Immature natural killer cell (primary cell): Measurements from ENCODE around the gene ZDHHC1. TPM values are rescaled to one million over a fixed set of nuclear protein-coding genes. Genes with fewer than 3 reads are reported as not detected.
A peak's percentile ranks its signal among the peaks of the same experiment; 100 is the strongest.

Experiments
- DNase-seq, 3 donors: peaks; one replicate each; pipeline ENCODE4 v3.0.0; 2022; ENCODE audit warnings: mixed read lengths in 1 of 3
- H3K27ac Mint-ChIP-seq, 6 donors: one replicate each; pipeline ENCODE4 v1.8.0; 2020; ENCODE audit warnings: mixed read lengths in 6 of 6, mild to moderate bottlenecking in 5 of 6, inconsistent platforms in 4 of 6, moderate library complexity in 3 of 6
- H3K27me3 Mint-ChIP-seq, 3 donors: one replicate each; pipeline ENCODE4 v1.8.0; 2020 to 2021; ENCODE audit warnings: low read depth in 3 of 3, mild to moderate bottlenecking in 3 of 3, mixed read lengths in 3 of 3, moderate library complexity in 3 of 3, inconsistent platforms in 1 of 3
- H3K36me3 Mint-ChIP-seq, 3 donors: one replicate each; pipeline ENCODE4 v1.8.0; 2020; ENCODE audit warnings: mixed read lengths in 3 of 3, inconsistent platforms in 2 of 3, mild to moderate bottlenecking in 2 of 3
- H3K4me1 Mint-ChIP-seq, 2 donors: one replicate each; pipeline ENCODE4 v1.8.0; 2020; ENCODE audit warnings: inconsistent platforms in 2 of 2, mild to moderate bottlenecking in 2 of 2, mixed read lengths in 2 of 2, moderate library complexity in 1 of 2
- H3K4me3 Mint-ChIP-seq, 5 donors: one replicate each; pipeline ENCODE4 v1.8.0; 2020; ENCODE audit warnings: mild to moderate bottlenecking in 5 of 5, mixed read lengths in 5 of 5, inconsistent platforms in 3 of 5, moderate library complexity in 3 of 5
- H3K9me3 Mint-ChIP-seq, 6 donors: one replicate each; pipeline ENCODE4 v1.8.0; 2020; ENCODE audit warnings: mild to moderate bottlenecking in 6 of 6, mixed read lengths in 6 of 6, inconsistent platforms in 4 of 6, moderate library complexity in 3 of 6
- polyA plus RNA-seq, 3 donors: library from polyadenylated mRNA; unstranded; fragments of 300-500 nt; fragmentation: Illumina TruSeq; gene quantifications; one replicate each; pipeline ENCODE4 v1.2.3, GENCODE V29; 2021

ZDHHC1 gene
- polyA plus RNA-seq, 3 donors from 2014 or later, result 0.64 to 0.71 TPM; not detected in 1

DNA sequence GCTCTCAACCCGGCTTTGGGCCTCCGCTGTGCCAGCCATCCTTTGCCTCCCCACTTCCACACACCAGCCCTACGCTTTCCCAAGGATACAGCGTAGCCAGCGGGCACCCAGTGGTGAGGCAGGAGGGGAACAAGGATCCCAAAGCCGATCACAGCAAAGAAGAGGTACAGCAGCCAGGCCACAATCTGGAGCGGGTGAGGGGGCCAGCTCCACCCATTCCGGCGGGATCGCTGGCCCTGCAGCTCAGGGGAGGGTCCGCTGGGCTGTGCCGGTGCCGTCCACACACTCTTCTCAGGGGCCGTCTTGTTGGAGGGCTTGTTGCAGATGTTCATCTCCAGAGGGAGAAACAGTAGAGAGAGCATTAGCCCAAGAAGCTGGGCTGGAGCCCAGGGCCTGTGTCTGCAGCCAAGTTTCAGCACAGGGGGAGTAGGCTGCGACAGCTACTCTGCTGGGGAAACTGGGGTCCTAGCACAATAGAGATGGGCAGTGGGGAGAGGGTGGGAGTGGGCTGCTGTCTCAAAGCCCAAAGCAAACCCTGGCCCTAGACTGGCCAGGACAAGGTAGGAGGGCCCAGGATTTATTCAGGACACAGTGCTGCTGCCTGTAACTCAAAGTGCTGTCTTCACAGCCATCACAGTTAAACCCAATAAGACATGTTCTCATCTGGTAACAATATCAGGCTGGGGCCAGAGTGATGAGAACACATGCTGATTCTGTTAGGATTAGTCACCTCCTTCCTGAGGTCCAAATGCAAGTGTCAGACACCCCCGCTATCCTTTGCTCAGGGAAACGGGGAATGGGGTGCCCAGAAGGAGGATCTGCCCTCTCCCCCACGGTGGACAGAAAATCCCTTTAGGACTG is 9.9 kb downstream of the ZDHHC1 start:
- peak overlapping the region in 1 of 6 donors; percentile 19 for H3K27ac Mint-ChIP-seq
- no peak overlapping the region for H3K4me3 Mint-ChIP-seq
- H3K4me1 Mint-ChIP-seq, result no peaks in the 10 kb centered on the region
- H3K36me3 Mint-ChIP-seq, result no peaks in the 10 kb centered on the region
- H3K27me3 Mint-ChIP-seq, result peaks cover 2 to 3% (median 2%) of the 10 kb centered on the region in 3 donors
- DNase-seq, result no peak
- no peaks in the 10 kb centered on the region for H3K9me3 Mint-ChIP-seq

DNA sequence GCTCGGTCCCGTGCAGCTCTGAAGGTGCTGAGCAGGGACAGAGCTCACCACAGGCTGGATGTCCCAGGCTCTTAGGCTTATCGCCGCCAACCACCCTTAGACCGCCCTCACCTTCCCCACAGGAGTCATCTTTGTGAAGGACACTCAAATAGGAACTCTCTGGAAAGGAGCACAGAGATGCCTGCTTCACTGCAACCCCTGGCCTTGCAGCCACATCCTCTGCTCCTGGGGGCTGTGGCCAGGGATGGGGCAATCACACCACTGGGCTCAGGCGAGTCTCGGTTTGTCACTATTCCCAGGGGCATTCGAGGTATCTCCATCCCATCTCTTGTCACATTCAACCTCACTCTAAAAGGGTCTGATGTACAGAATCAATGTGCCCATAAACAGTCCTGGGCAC is 10.9 kb downstream of the ZDHHC1 start:
- H3K36me3 Mint-ChIP-seq, result no peaks in the 10 kb centered on the region

DNA sequence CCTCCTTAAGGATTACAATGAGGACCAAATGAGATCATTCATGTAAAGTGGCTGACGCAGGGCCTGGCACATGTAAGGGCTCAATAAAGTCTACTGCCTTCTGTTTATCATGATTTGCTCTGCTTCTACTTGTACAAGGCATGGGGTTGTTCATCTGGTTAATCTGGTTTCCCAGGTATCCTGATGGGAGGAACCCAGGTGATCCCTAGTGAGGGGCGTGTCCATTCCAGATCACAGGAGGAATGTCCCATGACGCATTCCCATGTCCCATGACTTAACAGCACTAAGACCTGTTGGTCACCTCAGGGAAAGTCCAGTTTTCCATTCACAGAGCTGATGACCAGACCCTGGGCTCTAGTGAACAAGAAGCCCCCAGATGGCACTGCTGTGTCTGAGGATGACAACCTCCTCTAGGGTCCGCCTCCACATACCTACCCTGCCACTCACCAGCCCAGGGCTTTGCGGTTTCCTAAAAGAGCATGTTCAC is 11.5 kb downstream of the ZDHHC1 start:
- no peak overlapping the region for H3K4me3 Mint-ChIP-seq
- DNase-seq, result no peak
- no peaks in the 10 kb centered on the region for H3K9me3 Mint-ChIP-seq
- no peaks in the 10 kb centered on the region for H3K36me3 Mint-ChIP-seq
- H3K27me3 Mint-ChIP-seq, result peaks cover 2 to 3% (median 2%) of the 10 kb centered on the region in 3 donors
- H3K27ac Mint-ChIP-seq, result no peak overlapping the region
- no peaks in the 10 kb centered on the region for H3K4me1 Mint-ChIP-seq

More for the DNA sequence above, 10.9 kb downstream of the ZDHHC1 start:
- no peak overlapping the region for H3K4me3 Mint-ChIP-seq
- H3K4me1 Mint-ChIP-seq, result no peaks in the 10 kb centered on the region
- H3K9me3 Mint-ChIP-seq, result no peaks in the 10 kb centered on the region
- no peak for DNase-seq
- H3K27me3 Mint-ChIP-seq, result peaks cover 2 to 3% (median 2%) of the 10 kb centered on the region in 3 donors
- no peak overlapping the region for H3K27ac Mint-ChIP-seq

GRCh38 chr16:67403976-67404555 is 12.2 kb downstream of the ZDHHC1 start:
- Mint-ChIP-seq H3K9me3 (no peaks in the 10 kb centered on the region), H3K36me3 (no peaks in the 10 kb centered on the region), H3K27ac (no peak overlapping the region), H3K4me3 (no peak overlapping the region), H3K4me1 (no peaks in the 10 kb centered on the region), H3K27me3 (peaks cover 2 to 3% (median 2%) of the 10 kb centered on the region in 3 donors)
- DNase-seq, result no peak

DNA sequence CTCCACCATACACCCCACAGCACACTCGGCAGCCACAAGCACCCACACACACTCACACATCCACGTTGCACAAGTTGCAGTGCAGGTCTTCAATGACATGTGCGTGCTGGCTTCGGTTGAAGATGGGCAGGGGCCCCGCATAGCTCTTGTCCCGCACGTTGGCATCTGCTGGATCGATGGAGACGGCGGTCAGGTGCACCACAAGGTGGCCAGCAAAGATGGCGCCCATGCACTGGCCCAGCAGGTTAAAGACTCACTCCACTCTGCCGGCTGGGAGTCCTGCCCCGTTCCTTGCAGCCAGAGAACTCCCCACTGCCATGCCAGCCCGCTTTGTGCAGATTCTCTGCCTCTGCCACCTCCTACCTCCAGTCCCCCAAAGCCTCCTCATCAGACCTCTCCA is 15.4 kb downstream of the ZDHHC1 start:
- peaks cover 2 to 7% (median 3%) of the 10 kb centered on the region in 3 donors for H3K27me3 Mint-ChIP-seq

DNA sequence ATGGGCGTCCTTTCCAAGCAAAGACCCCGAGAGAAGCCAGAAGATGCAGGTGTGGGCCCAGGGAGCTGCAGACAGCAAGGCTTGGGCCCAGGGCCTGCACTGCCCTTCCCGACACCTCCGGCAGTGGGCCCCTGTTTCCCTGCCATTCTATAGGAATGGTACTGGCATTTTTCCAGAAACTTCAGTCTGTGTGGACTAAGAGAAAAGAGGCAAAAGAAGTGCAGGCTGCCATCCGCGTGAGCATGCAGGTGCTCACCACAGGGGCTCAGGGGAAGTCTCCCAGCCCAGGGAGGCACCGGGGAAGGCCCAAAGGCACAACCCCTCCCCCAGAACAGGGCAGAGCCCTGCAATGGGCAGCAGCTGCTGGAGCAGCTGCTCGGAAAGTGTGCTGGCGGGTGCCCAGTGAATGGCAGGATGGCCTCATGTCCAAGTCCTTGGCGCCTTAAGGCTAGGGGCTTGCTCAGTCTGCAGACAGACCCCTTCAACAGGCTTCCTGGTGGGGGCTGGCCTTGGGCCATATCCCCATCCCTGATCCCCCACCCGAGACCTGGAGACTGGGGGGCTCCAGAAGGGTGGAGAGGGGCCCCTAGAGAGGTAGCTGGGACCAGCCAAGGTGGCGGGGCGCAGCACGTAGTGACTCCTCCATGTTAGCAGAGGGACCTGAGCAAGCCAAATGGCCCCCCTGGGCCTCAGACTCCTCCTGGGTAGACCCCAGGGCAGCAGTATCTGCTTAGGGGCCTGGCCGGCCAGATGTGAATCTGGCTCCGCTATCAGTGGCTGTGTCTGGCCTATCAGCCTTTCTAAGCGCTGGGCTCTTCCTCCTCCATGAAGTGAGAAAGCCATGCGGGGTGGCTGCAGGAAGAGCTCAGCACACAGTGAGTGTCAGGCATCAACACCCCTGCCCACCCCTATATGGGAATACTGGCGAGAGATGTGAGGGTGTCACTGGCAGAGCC is 16.2 kb downstream of the ZDHHC1 start:
- no peaks in the 10 kb centered on the region for H3K9me3 Mint-ChIP-seq
- H3K4me1 Mint-ChIP-seq, result no peaks in the 10 kb centered on the region
- DNase-seq, result no peak
- no peak overlapping the region for H3K4me3 Mint-ChIP-seq
- no peaks in the 10 kb centered on the region for H3K36me3 Mint-ChIP-seq
- peaks cover 2 to 11% (median 3%) of the 10 kb centered on the region in 3 donors for H3K27me3 Mint-ChIP-seq
- H3K27ac Mint-ChIP-seq, result no peak overlapping the region

More for the DNA sequence above, 15.4 kb downstream of the ZDHHC1 start:
- no peaks in the 10 kb centered on the region for H3K36me3 Mint-ChIP-seq
- no peak overlapping the region for H3K4me3 Mint-ChIP-seq
- no peak for DNase-seq
- no peaks in the 10 kb centered on the region for H3K9me3 Mint-ChIP-seq
- H3K27ac Mint-ChIP-seq, result no peak overlapping the region
- H3K4me1 Mint-ChIP-seq, result no peaks in the 10 kb centered on the region

DNA sequence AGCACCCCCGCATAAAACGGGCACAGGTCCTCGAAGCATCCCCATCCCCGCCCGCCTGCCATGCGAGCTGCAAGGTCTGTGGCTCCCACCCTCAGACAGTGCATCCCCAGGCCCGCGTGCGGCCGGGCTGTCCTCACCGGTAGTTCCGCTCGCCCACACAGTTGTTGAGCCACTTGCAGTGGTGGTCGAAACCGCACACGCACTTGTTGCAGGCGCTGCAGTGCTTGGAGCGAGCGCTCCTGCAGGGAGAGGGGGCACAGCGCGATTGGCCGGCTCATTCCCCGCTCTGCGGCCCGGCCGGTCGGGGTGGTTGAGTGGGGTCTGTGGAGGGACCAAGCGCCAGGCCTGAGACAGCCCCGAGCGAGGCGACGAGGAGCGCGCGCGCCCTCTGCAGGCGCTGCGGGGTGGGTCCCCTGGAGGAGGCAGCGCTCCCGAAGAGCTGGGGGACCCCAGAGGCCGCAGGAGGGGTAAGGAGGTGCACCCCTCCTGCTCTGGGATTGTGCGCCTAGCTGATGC is 17.0 kb downstream of the ZDHHC1 start:
- no peak overlapping the region for H3K27ac Mint-ChIP-seq
- peaks cover under 1 to 1% of the 10 kb centered on the region in 2 donors for H3K4me1 Mint-ChIP-seq
- peak; percentile 18 to 26 (median 22) for DNase-seq
- no peaks in the 10 kb centered on the region for H3K36me3 Mint-ChIP-seq
- H3K27me3 Mint-ChIP-seq, result peaks cover 2 to 11% (median 4%) of the 10 kb centered on the region in 3 donors
- no peaks in the 10 kb centered on the region for H3K9me3 Mint-ChIP-seq
- no peak overlapping the region for H3K4me3 Mint-ChIP-seq

DNA sequence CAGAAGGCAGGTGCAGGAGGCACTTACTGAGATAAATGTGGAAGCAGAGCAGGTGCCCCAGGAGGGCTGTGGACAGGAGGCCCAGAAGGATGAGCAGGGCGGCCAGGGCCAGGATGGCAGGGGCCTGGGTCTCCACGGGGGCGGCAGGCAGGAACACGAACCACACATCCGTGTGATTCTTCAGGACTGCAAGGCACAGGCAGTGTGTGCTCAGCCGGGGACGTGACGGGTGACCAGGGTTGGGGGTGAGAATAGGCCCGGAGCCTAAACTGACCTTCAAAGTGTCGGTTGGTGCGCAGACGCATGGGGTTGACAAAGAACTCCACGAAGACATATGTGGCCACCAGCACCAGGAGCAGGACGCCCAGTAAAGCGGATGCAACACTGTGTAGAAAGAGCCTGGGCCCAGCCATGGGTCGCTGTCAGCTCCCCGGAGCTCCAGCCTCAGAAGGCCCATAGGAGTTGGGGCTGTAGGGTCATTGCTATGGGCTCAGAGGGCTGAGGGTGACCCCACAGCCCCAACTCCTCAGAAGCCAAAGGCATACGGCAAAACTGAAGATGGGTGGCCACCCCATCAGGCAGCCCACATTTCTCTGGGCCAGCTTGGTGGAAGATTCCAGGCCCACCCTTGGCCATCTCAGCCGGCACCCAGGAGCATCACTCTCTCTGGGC is 17.6 kb downstream of the ZDHHC1 start:
- H3K9me3 Mint-ChIP-seq, result no peaks in the 10 kb centered on the region
- DNase-seq, result no peak
- H3K27ac Mint-ChIP-seq, result no peak overlapping the region
- H3K27me3 Mint-ChIP-seq, result peaks cover 2 to 15% (median 9%) of the 10 kb centered on the region in 3 donors
- no peaks in the 10 kb centered on the region for H3K36me3 Mint-ChIP-seq
- H3K4me1 Mint-ChIP-seq, result peaks cover 6 to 7% of the 10 kb centered on the region in 2 donors
- H3K4me3 Mint-ChIP-seq, result no peak overlapping the region

- H3K9me3 Mint-ChIP-seq, result no peaks in the 10 kb centered on the region
- no peak overlapping the region for H3K27ac Mint-ChIP-seq
- H3K4me3 Mint-ChIP-seq, result no peak overlapping the region
- H3K36me3 Mint-ChIP-seq, result no peaks in the 10 kb centered on the region
- H3K4me1 Mint-ChIP-seq, result peaks cover 6 to 7% of the 10 kb centered on the region in 2 donors
- peaks cover 0 to 13% (median 9%) of the 10 kb centered on the region in 3 donors for H3K27me3 Mint-ChIP-seq
- no peak for DNase-seq
These were observed 18.3 kb downstream of the ZDHHC1 start for GRCh38 chr16:67397812-67398545.

DNA sequence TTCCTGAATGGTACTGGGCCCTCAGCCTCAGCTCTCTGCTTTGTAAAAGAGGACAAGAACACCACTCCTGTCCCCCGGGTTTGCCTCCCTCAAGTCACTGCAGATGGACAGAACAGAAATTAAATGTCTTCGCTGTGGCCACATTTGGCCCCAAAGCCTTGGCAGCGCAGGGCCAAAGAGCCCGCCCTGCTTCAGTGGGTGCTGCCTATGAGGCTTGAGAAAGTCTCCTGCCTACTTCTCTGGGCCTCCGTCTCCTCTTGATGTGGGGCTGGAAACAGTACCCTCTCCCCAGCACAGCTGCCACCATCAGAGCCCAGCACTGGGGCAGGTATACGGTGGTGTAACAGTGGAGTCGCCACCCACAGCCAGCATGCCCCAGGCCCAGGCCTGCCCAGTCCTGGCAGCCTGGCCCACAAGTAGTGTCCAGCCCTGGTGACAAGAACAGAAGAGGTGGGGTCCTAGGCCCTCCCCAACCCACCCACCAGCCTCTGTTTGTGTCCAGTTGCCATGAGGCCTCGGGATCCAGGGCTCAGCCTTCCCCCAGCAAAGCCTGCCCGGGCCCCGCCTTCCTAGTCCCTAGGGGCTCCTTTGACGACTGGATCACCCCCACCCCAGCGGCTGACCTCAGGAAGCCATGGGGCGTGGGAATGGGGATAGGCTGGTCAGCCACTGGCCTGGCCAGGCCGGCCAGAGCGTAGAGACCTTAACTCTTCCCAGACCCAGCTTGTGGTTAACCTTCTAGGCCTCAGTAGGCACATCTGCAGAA is 19.1 kb downstream of the ZDHHC1 start:
- H3K27ac Mint-ChIP-seq, result no peak overlapping the region
- no peaks in the 10 kb centered on the region for H3K9me3 Mint-ChIP-seq
- no peaks in the 10 kb centered on the region for H3K36me3 Mint-ChIP-seq
- peaks cover 6 to 7% of the 10 kb centered on the region in 2 donors for H3K4me1 Mint-ChIP-seq
- H3K27me3 Mint-ChIP-seq, result peaks cover 4 to 17% (median 13%) of the 10 kb centered on the region in 3 donors
- DNase-seq, result no peak
- no peak overlapping the region for H3K4me3 Mint-ChIP-seq

- no peak for DNase-seq
- Mint-ChIP-seq H3K27ac (no peak overlapping the region), H3K4me1 (peaks cover 6 to 7% of the 10 kb centered on the region in 2 donors), H3K4me3 (no peak overlapping the region), H3K27me3 (peaks cover 8 to 17% (median 11%) of the 10 kb centered on the region in 3 donors), H3K36me3 (no peaks in the 10 kb centered on the region), H3K9me3 (no peaks in the 10 kb centered on the region)
These were observed 19.9 kb downstream of the ZDHHC1 start for GRCh38 chr16:67396159-67397035.
